K562 (cell line): ENCODE measurements around the gene TMEM81. TPM values are rescaled to one million over a fixed set of nuclear protein-coding genes. Genes with fewer than 3 reads are reported as not detected.

Source experiments
- ETS2 ChIP-seq: IDR thresholded peaks from 2 replicates; pipeline ENCODE4 v1.6.1; 2016; ENCODE audit warnings: borderline replicate concordance, missing genetic modification characterization, mild to moderate bottlenecking, moderate library complexity, missing compliant biosample characterization; ENCODE audit not compliant: poor library complexity, severe bottlenecking
- HDAC2 ChIP-seq: fragments of 450-650 bp; IDR thresholded peaks from 2 replicates; pipeline ENCODE4 v1.6.1; 2016; ENCODE audit warnings: mild to moderate bottlenecking
- KAT7 ChIP-seq: sonication (generic); formaldehyde crosslinking; IDR thresholded peaks from 2 replicates; pipeline ENCODE4 v1.8.0; 2022; ENCODE audit warnings: missing genetic modification reagents, mild to moderate bottlenecking, borderline replicate concordance
- MED1 ChIP-seq: sonication (generic); formaldehyde crosslinking; IDR thresholded peaks from 2 replicates; pipeline ENCODE4 v1.8.1; 2023; ENCODE audit warnings: missing genetic modification reagents, borderline replicate concordance
- STAT5A ChIP-seq: IDR thresholded peaks from 2 replicates; pipeline ENCODE4 v1.6.1; 2012; ENCODE audit warnings: low read length, inconsistent platforms, borderline replicate concordance
- ZC3H4 ChIP-seq: sonication (generic); formaldehyde crosslinking; IDR thresholded peaks from 2 replicates; pipeline ENCODE4 v1.9.0; 2021; ENCODE audit warnings: missing genetic modification reagents, borderline replicate concordance
- ZNF274 ChIP-seq: IDR thresholded peaks from 2 replicates; pipeline ENCODE4 v1.6.1; 2011; ENCODE audit warnings: low read depth, mild to moderate bottlenecking, low read length, moderate library complexity, borderline replicate concordance
- polyA plus RNA-seq, 8 experiments: library from polyadenylated mRNA; depleted of rRNA in 4 of 8; stranded (reverse) in 5 of 8; unstranded in 3 of 8; fragments of >200 nt; fragmentation: Nextera tagmentation in 2 of 8; fragmentation: Illumina TruSeq in 1 of 8; extraction: Ambion mirVana in 2 of 8; extraction: Trizol in 1 of 8; gene quantifications; 2 replicates each; pipeline versions ENCODE4 v1.2.1 to v1.2.3, GENCODE V29; 2011 to 2014; ENCODE audit warnings: inconsistent platforms in 1 of 8, missing spikeins in 1 of 8
- total RNA-seq, 7 experiments: library from RNA; depleted of rRNA in 6 of 7; stranded (reverse); fragments of >200 nt in 6 of 7; fragmentation: Illumina TruSeq in 2 of 7; extraction: Trizol in 2 of 7; gene quantifications; 2 replicates each; pipeline versions ENCODE4 v1.2.1 to v1.2.3, GENCODE V29; 2011 to 2021; ENCODE audit warnings: low replicate concordance in 1 of 7
- TF ChIP-seq, protein P1 (sequence below): fragments of 450-650 bp; IDR thresholded peaks from 2 replicates; pipeline ENCODE4 v1.6.1; 2016; ENCODE audit warnings: mild to moderate bottlenecking, moderate library complexity

TMEM81 gene
- total and polyA plus RNA-seq, 9 of the 15 experiments (the other 6 are each of a cell fraction or from before 2014, with no cell fraction given): 3.2 to 6.1 (median 4.4) TPM

- TF ChIP-seq, protein P1, sequence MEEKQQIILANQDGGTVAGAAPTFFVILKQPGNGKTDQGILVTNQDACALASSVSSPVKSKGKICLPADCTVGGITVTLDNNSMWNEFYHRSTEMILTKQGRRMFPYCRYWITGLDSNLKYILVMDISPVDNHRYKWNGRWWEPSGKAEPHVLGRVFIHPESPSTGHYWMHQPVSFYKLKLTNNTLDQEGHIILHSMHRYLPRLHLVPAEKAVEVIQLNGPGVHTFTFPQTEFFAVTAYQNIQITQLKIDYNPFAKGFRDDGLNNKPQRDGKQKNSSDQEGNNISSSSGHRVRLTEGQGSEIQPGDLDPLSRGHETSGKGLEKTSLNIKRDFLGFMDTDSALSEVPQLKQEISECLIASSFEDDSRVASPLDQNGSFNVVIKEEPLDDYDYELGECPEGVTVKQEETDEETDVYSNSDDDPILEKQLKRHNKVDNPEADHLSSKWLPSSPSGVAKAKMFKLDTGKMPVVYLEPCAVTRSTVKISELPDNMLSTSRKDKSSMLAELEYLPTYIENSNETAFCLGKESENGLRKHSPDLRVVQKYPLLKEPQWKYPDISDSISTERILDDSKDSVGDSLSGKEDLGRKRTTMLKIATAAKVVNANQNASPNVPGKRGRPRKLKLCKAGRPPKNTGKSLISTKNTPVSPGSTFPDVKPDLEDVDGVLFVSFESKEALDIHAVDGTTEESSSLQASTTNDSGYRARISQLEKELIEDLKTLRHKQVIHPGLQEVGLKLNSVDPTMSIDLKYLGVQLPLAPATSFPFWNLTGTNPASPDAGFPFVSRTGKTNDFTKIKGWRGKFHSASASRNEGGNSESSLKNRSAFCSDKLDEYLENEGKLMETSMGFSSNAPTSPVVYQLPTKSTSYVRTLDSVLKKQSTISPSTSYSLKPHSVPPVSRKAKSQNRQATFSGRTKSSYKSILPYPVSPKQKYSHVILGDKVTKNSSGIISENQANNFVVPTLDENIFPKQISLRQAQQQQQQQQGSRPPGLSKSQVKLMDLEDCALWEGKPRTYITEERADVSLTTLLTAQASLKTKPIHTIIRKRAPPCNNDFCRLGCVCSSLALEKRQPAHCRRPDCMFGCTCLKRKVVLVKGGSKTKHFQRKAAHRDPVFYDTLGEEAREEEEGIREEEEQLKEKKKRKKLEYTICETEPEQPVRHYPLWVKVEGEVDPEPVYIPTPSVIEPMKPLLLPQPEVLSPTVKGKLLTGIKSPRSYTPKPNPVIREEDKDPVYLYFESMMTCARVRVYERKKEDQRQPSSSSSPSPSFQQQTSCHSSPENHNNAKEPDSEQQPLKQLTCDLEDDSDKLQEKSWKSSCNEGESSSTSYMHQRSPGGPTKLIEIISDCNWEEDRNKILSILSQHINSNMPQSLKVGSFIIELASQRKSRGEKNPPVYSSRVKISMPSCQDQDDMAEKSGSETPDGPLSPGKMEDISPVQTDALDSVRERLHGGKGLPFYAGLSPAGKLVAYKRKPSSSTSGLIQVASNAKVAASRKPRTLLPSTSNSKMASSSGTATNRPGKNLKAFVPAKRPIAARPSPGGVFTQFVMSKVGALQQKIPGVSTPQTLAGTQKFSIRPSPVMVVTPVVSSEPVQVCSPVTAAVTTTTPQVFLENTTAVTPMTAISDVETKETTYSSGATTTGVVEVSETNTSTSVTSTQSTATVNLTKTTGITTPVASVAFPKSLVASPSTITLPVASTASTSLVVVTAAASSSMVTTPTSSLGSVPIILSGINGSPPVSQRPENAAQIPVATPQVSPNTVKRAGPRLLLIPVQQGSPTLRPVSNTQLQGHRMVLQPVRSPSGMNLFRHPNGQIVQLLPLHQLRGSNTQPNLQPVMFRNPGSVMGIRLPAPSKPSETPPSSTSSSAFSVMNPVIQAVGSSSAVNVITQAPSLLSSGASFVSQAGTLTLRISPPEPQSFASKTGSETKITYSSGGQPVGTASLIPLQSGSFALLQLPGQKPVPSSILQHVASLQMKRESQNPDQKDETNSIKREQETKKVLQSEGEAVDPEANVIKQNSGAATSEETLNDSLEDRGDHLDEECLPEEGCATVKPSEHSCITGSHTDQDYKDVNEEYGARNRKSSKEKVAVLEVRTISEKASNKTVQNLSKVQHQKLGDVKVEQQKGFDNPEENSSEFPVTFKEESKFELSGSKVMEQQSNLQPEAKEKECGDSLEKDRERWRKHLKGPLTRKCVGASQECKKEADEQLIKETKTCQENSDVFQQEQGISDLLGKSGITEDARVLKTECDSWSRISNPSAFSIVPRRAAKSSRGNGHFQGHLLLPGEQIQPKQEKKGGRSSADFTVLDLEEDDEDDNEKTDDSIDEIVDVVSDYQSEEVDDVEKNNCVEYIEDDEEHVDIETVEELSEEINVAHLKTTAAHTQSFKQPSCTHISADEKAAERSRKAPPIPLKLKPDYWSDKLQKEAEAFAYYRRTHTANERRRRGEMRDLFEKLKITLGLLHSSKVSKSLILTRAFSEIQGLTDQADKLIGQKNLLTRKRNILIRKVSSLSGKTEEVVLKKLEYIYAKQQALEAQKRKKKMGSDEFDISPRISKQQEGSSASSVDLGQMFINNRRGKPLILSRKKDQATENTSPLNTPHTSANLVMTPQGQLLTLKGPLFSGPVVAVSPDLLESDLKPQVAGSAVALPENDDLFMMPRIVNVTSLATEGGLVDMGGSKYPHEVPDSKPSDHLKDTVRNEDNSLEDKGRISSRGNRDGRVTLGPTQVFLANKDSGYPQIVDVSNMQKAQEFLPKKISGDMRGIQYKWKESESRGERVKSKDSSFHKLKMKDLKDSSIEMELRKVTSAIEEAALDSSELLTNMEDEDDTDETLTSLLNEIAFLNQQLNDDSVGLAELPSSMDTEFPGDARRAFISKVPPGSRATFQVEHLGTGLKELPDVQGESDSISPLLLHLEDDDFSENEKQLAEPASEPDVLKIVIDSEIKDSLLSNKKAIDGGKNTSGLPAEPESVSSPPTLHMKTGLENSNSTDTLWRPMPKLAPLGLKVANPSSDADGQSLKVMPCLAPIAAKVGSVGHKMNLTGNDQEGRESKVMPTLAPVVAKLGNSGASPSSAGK: peak; percentile 55; the same call in 1 of the 2 replicates
- TF ChIP-seq ZC3H4 (CRISPR knock-in tag) (no peak), KAT7 (CRISPR knock-in tag) (peak; percentile 91; the same call in 1 of the 2 replicates), ZNF274 (no peak), STAT5A (peak; percentile 78), MED1 (no peak), HDAC2 (0 out of 2 replicates have a peak, but pooled peaks have one; percentile 67), ETS2 (tag) (peak; percentile 68)
Observed at GRCh38 chr1:205121660-205122488, 37.6 kb upstream of the TMEM81 start, which contains the start of gene RBBP5 (continued).
